C4-2B (cell line): Measurements from ENCODE around the gene HRH2.

ENCODE experiments used
- CTCF ChIP-seq: fragments of 450-650 bp; conservative IDR thresholded peaks from 2 replicates; pipeline ENCODE4 v1.5.1; 2017; ENCODE audit warnings: mild to moderate bottlenecking
- ZFX ChIP-seq: fragments of 450-650 bp; IDR thresholded peaks from 2 replicates; pipeline ENCODE4 v1.6.1; 2017

GRCh38 chr5:175738126-175738525, 80.3 kb downstream of the HRH2 start:
- no peak for TF ChIP-seq CTCF
- TF ChIP-seq ZFX: no peak
